GM23338 (cell line): ENCODE data around the gene FAM43A.

Experiments used
- CREB1 ChIP-seq: fragments of 250-450 bp; sonication (Bioruptor Pico); IDR thresholded peaks from 2 replicates; pipeline ENCODE4 v1.5.0; 2020; ENCODE audit warnings: low read depth, mild to moderate bottlenecking, moderate library complexity
- EZH2 ChIP-seq: fragments of 200-600 bp; sonication (generic); IDR thresholded peaks from one replicate; pipeline ENCODE4 v1.8.0; 2017; ENCODE audit warnings: antibody characterized with exemption, mild to moderate bottlenecking, low read depth; ENCODE audit not compliant: unreplicated experiment
- EZH2phosphoT487 ChIP-seq: fragments of 200-600 bp; sonication (generic); IDR thresholded peaks from one replicate; pipeline ENCODE4 v1.8.1; 2018; ENCODE audit warnings: antibody characterized with exemption; ENCODE audit not compliant: unreplicated experiment
- JUNB ChIP-seq: IDR thresholded peaks from one replicate; pipeline ENCODE4 v1.6.1; 2016; ENCODE audit warnings: antibody characterized with exemption; ENCODE audit not compliant: unreplicated experiment
- POLR2AphosphoS5 ChIP-seq: IDR thresholded peaks from 2 replicates; pipeline ENCODE4 v1.6.1; 2016; ENCODE audit warnings: antibody characterized with exemption, low read depth
- ZNF331 ChIP-seq: fragments of 250-450 bp; sonication (Bioruptor Pico); IDR thresholded peaks from 2 replicates; pipeline ENCODE4 v1.5.0; 2020; ENCODE audit warnings: low read depth, mild to moderate bottlenecking, moderate library complexity
- TF ChIP-seq, protein P1 (sequence below), 2 experiments: fragments of 200-600 bp in 1 of 2; sonication (generic) in 1 of 2; conservative IDR thresholded peaks; 2 replicates each; pipeline versions ENCODE4 v1.5.1 to v1.6.1; 2016 to 2017; ENCODE audit warnings: antibody characterized with exemption in 2 of 2, low read depth in 2 of 2, mild to moderate bottlenecking in 2 of 2, moderate library complexity in 1 of 2
- TF ChIP-seq, protein P2 (sequence below): IDR thresholded peaks from one replicate; pipeline ENCODE4 v1.6.1; 2018; ENCODE audit warnings: antibody characterized with exemption; ENCODE audit not compliant: unreplicated experiment

GRCh38 chr3:194672876-194673275 lies 12.8 kb upstream of the FAM43A start:
- TF ChIP-seq, protein P1, sequence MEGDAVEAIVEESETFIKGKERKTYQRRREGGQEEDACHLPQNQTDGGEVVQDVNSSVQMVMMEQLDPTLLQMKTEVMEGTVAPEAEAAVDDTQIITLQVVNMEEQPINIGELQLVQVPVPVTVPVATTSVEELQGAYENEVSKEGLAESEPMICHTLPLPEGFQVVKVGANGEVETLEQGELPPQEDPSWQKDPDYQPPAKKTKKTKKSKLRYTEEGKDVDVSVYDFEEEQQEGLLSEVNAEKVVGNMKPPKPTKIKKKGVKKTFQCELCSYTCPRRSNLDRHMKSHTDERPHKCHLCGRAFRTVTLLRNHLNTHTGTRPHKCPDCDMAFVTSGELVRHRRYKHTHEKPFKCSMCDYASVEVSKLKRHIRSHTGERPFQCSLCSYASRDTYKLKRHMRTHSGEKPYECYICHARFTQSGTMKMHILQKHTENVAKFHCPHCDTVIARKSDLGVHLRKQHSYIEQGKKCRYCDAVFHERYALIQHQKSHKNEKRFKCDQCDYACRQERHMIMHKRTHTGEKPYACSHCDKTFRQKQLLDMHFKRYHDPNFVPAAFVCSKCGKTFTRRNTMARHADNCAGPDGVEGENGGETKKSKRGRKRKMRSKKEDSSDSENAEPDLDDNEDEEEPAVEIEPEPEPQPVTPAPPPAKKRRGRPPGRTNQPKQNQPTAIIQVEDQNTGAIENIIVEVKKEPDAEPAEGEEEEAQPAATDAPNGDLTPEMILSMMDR (conservative IDR thresholded peaks at IDR 0.05; ENCODE audit: low read depth in 2 of 2) = no peak
- TF ChIP-seq EZH2 = no peak
- TF ChIP-seq EZH2phosphoT487 = no peak
- no peak for TF ChIP-seq POLR2AphosphoS5
- no peak for TF ChIP-seq CREB1 (CRISPR knock-in tag)
- TF ChIP-seq, protein P2, sequence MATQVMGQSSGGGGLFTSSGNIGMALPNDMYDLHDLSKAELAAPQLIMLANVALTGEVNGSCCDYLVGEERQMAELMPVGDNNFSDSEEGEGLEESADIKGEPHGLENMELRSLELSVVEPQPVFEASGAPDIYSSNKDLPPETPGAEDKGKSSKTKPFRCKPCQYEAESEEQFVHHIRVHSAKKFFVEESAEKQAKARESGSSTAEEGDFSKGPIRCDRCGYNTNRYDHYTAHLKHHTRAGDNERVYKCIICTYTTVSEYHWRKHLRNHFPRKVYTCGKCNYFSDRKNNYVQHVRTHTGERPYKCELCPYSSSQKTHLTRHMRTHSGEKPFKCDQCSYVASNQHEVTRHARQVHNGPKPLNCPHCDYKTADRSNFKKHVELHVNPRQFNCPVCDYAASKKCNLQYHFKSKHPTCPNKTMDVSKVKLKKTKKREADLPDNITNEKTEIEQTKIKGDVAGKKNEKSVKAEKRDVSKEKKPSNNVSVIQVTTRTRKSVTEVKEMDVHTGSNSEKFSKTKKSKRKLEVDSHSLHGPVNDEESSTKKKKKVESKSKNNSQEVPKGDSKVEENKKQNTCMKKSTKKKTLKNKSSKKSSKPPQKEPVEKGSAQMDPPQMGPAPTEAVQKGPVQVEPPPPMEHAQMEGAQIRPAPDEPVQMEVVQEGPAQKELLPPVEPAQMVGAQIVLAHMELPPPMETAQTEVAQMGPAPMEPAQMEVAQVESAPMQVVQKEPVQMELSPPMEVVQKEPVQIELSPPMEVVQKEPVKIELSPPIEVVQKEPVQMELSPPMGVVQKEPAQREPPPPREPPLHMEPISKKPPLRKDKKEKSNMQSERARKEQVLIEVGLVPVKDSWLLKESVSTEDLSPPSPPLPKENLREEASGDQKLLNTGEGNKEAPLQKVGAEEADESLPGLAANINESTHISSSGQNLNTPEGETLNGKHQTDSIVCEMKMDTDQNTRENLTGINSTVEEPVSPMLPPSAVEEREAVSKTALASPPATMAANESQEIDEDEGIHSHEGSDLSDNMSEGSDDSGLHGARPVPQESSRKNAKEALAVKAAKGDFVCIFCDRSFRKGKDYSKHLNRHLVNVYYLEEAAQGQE = no peak
- no peak for TF ChIP-seq ZNF331 (CRISPR knock-in tag)
- no peak for TF ChIP-seq JUNB
